Mucosa of stomach (tissue), 1 donor: ENCODE results near the gene SOBP.

Source experiments
- H3K27me3 ChIP-seq: one replicate; pipeline ENCODE4 v1.7.0; 2013; ENCODE audit warnings: mild to moderate bottlenecking, low read length; ENCODE audit not compliant: control insufficient read depth, insufficient read depth
- H3K36me3 ChIP-seq: one replicate; pipeline ENCODE4 v1.7.0; 2013; ENCODE audit warnings: low read length; ENCODE audit not compliant: control insufficient read depth, insufficient read depth
- H3K4me1 ChIP-seq: one replicate; pipeline ENCODE4 v1.7.0; 2013; ENCODE audit warnings: mild to moderate bottlenecking, low read length; ENCODE audit not compliant: control insufficient read depth, insufficient read depth
- H3K4me3 ChIP-seq: one replicate; pipeline ENCODE4 v1.7.0; 2013; ENCODE audit warnings: low read length
- H3K9ac ChIP-seq: one replicate; pipeline ENCODE4 v1.7.0; 2013; ENCODE audit warnings: mild to moderate bottlenecking, low read length, moderate library complexity
- H3K9me3 ChIP-seq: one replicate; pipeline ENCODE4 v1.7.0; 2013; ENCODE audit warnings: mild to moderate bottlenecking, low read length, moderate library complexity; ENCODE audit not compliant: control insufficient read depth
- donor health status: Pancreatic carcinoma.

SOBP gene

DNA sequence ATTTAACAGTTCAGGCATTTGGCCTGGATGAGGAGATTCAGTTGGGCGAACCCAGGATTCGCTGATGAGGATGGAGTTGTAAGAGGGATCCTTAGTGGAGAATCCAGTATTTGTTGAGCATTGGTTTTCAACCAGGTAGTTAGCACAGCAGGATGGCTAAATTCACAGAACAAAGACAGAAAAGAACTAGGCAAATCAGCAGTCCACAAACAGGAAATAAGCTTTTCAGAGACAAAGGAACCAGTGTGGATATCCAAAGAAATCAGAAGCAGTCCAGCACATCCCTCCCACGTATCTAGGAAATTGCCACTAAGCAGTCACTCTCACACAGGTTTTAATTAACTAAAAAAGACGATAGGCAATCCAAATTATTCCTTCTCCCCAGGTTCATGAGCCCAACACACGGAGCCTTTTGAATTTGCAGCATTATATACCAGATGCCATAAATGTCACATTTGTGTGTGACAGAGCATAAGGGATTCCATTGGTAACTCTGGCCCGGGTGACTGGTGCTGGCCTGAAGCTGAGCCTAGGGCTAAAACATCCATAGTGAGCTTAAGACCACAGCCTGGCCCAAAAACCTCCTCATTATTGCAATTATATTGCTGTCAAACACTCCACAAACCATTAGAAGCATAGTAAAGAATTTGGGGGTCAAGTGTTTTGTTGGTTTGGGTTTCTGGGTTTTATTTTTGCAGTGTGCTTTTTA lies 131.5 kb downstream of the SOBP start:
- Histone ChIP-seq H3K9me3 (no peaks in the 10 kb centered on the region), H3K4me3 (no peak overlapping the region), H3K27me3 (no peaks in the 10 kb centered on the region), H3K9ac (no peak overlapping the region), H3K4me1 (peaks cover 8% of the 10 kb centered on the region), H3K36me3 (no peaks in the 10 kb centered on the region)

DNA sequence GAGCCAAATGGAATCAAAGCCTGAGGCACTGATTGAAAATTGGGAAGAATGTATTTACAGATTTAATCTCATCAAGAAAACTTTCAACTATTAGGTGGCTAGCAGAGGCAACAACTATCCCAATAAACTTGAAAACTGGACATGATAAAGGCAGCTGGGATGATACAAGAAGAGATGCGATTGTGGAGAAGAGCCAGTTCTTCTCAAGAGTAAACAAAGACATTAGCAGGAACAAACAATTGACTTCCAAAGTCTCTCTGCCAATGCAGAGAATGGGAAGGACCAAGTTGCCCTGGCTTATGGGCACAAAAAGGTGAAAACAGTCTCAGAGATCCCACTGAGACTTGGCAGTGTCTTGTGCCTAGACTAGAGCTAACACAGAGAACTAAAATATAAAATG lies 132.4 kb downstream of the SOBP start:
- Histone ChIP-seq H3K4me3 (no peak overlapping the region), H3K9ac (no peak overlapping the region), H3K4me1 (peaks cover 8% of the 10 kb centered on the region), H3K36me3 (no peaks in the 10 kb centered on the region), H3K27me3 (no peaks in the 10 kb centered on the region), H3K9me3 (no peaks in the 10 kb centered on the region)

DNA sequence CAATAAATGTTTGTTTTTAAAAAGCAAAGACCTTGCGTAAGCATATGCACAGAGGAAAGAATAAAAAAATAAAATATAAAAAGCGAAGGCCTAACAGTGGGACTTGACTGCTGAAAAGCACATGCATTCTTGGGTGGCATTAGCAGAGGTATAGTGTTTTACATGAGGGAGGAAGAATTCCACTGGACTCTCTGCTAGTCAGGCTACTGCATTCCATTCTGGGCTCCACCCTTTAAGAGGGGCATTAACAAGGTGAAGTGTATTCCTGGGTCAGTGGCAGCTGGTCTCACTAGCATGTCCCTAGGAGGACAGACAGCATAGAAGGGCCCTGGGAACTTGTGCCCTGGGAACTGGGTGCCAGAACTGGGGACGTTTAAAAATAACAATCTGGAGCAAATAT lies 134.1 kb downstream of the SOBP start:
- H3K4me3 ChIP-seq: no peak overlapping the region
- no peaks in the 10 kb centered on the region for H3K9me3 ChIP-seq
- H3K9ac ChIP-seq: no peak overlapping the region
- no peaks in the 10 kb centered on the region for H3K36me3 ChIP-seq
- no peaks in the 10 kb centered on the region for H3K27me3 ChIP-seq
- H3K4me1 ChIP-seq: peaks cover 12% of the 10 kb centered on the region

DNA sequence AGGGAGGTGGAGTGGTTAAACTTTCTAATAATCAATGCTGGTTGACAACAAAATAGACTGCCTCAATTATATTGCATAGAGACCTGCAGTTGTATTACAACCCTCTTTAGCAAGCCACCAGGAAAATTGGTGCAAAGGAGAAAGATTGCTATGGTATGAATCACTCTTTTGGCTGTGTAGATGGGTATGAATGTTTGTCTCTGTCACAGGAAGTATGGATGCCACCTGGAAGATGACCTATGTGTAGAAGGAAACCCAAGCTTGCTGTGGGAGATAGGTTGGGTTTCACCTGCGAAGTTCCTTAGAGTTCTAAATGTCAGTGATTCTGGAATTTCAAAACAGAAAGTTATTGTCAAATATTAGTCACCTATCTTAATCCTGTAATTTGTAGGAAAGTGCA lies 134.6 kb downstream of the SOBP start:
- Histone ChIP-seq H3K27me3 (no peaks in the 10 kb centered on the region), H3K9me3 (no peaks in the 10 kb centered on the region), H3K4me3 (no peak overlapping the region), H3K4me1 (peaks cover 15% of the 10 kb centered on the region), H3K9ac (no peak overlapping the region), H3K36me3 (no peaks in the 10 kb centered on the region)

DNA sequence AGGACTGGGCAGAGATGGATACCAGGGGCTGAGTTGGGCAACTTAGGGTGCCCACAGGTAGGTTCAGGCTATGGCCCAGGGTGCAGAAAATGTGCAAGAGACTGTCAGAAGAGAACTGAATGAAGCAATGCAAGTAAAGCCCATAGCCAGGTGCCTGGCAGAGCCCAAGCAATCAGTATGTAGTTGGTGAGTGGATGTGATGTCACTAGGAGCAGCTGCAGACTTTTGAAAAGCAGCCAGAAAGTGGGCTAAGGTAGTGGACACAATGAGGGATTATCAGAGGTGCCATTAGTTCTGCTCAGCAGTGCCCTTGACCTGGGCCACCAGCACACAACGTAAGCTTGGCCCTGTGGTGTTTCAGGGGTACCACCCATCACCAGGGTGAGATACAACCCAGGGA lies 135.3 kb downstream of the SOBP start:
- H3K27me3 ChIP-seq: no peaks in the 10 kb centered on the region
- no peak overlapping the region for H3K9ac ChIP-seq
- H3K4me3 ChIP-seq: no peak overlapping the region
- no peaks in the 10 kb centered on the region for H3K9me3 ChIP-seq
- no peaks in the 10 kb centered on the region for H3K36me3 ChIP-seq
- H3K4me1 ChIP-seq: peaks cover 18% of the 10 kb centered on the region

DNA sequence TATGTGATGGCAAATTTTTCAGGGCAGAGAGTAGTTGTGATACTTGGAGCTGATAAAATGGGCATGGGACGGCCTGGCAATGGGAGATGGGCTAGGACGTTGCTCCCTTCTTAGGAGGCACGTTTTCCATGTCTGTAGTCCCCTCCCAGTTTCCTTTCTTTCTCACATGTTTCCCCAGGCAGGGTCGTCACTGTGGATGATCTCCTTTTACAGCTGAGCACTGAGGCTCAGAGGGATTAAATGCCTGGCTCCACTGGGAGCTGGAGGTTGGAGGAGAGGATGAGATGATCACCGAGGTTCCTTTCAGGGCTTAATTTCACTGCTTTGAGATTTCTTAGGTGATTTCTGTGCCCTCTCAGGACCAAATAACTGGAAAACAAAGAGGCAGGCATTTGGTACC lies 136.7 kb downstream of the SOBP start:
- Histone ChIP-seq H3K4me3 (no peak overlapping the region), H3K4me1 (peaks cover 10% of the 10 kb centered on the region), H3K27me3 (no peaks in the 10 kb centered on the region), H3K36me3 (no peaks in the 10 kb centered on the region), H3K9me3 (no peaks in the 10 kb centered on the region), H3K9ac (no peak overlapping the region)

DNA sequence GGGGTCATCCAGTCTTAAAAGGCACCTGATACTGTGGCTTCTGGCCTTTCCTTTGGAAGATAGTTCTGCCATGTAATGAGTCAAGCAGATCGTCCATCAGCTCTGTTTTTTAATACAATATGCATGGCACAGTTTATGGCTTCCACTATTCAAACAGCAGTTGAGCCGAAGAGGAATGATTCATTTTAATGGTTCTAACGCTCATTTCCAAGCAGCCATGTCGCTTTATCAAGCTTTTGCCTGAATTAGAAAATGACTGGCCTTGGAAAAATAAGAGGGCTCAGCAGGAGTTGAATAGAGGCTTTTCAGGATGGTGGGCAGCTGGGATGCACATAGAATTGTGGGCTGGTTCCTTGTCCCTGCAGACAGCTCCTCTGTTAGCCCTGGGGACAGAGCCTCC lies 138.1 kb downstream of the SOBP start:
- no peaks in the 10 kb centered on the region for H3K36me3 ChIP-seq
- H3K4me1 ChIP-seq: peaks cover 10% of the 10 kb centered on the region
- no peaks in the 10 kb centered on the region for H3K9me3 ChIP-seq
- H3K27me3 ChIP-seq: no peaks in the 10 kb centered on the region
- H3K4me3 ChIP-seq: no peak overlapping the region
- no peak overlapping the region for H3K9ac ChIP-seq

DNA sequence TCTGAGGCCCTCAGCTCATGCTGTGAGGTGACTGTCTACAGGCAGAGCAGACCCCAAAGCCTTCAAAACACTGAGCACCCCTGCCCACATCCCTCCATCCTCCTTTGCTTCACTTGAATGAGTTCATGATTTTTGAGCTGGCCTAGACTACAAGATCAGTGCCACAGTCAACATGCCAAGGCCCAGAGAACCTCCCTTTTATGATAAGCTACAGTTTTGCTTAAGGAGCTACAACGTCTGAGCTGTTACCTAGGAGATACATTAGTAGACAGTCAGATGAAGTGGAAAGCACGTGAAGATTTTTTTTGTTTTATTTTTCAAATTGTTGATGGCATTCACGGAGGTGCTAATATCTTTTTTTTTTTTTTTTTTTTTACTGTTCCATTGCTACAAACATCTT lies 139.0 kb downstream of the SOBP start:
- H3K4me3 ChIP-seq: no peak overlapping the region
- H3K9ac ChIP-seq: no peak overlapping the region
- H3K36me3 ChIP-seq: no peaks in the 10 kb centered on the region
- H3K27me3 ChIP-seq: no peaks in the 10 kb centered on the region
- no peaks in the 10 kb centered on the region for H3K9me3 ChIP-seq
- H3K4me1 ChIP-seq: peaks cover 10% of the 10 kb centered on the region

DNA sequence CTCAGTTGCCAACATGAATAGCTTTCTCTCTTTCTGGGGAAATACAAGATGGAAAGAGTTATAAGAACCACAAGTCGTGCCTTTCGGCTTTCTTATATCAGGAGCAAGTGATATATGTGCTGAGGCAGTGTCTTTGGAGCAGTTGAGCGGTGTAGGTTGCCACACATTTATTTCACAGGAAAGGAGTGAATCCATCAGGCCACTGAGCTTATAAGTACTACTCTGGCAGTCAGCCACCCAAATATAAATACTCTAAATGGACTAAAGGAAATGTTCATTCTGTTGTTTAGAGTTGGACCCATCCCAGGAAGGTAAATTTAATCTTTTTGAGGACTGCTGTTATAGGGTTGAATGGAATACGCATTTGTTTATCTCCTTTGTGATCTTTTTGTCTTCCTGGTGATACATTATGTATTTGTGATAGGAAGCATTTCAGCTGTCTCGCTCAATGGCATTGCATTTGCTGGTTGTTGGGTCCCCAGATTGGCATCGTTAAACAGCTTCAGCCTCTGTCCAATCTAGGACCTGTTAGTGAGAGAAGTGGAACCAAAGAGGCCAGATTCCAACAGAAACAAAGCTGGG lies 139.7 kb downstream of the SOBP start:
- no peaks in the 10 kb centered on the region for H3K36me3 ChIP-seq
- H3K27me3 ChIP-seq: no peaks in the 10 kb centered on the region
- no peaks in the 10 kb centered on the region for H3K9me3 ChIP-seq
- no peak overlapping the region for H3K4me3 ChIP-seq
- H3K4me1 ChIP-seq: peaks cover 10% of the 10 kb centered on the region
- H3K9ac ChIP-seq: no peak overlapping the region

DNA sequence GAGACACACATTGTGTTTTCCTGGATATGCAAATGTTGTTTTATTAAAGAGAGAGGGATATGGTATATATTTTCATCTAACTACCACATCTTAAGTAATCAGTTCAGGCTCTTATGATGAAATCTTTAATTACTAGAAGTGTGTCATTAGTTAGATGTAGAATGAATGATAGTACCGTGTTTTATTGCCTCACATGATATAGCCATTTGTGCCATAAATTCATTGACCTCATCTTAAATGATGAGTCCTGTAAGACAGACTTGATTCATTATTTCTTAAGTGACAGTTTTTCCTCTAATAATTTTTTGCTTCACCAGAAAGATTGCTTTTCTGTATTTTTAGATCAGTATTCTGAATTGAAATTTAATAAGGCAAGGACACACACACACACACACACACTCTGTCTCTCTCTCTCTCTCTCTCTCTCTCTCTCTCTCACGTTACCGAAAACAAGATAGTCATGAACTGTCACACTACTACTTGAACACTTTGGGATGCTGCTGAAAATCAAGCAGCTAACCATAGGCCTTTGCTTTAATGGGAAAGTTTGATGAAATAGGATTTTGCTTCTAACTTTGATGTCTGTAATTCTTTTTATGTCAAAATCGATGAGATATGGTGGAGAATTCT lies 140.5 kb downstream of the SOBP start:
- Histone ChIP-seq H3K9ac (no peak overlapping the region), H3K27me3 (no peaks in the 10 kb centered on the region), H3K36me3 (no peaks in the 10 kb centered on the region), H3K4me1 (peaks cover 10% of the 10 kb centered on the region), H3K9me3 (no peaks in the 10 kb centered on the region), H3K4me3 (no peak overlapping the region)

DNA sequence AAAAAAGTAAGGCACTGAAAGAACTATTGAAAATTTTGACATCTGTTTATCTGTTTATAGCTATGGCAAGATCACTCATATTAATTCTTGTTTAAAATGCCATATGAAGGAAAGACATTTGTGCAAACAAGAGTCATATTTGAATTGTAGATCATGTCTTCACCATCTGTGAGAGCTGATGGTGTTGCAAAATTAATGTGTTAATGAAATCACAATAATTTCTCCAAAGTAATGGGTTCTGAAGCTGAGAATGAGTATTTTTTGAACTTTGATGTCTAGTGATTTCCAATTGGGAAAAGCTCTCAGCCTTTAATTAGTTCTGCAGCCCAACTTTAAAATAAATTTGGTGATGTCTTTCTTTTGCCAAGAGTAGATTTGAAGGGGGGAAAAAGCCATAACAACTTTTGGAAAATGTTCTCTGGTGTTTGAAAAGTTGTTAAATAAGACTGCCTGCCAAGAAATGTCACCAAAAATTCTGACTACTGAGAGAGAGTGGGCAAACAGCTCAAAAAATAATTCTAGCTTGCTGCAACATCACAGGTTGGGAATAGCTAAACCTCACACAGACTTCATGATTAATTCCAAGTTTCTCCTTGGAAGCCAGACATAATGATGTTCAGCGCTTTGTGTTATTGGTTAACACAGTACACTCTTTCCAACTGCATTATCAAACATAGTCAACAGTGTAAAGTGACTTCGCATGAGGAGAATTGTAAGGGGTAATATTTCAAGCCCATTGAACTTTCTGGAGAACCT lies 142.6 kb downstream of the SOBP start:
- no peaks in the 10 kb centered on the region for H3K9me3 ChIP-seq
- H3K27me3 ChIP-seq: no peaks in the 10 kb centered on the region
- no peaks in the 10 kb centered on the region for H3K36me3 ChIP-seq
- peaks cover 10% of the 10 kb centered on the region for H3K4me1 ChIP-seq
- H3K4me3 ChIP-seq: no peak overlapping the region
- H3K9ac ChIP-seq: no peak overlapping the region

DNA sequence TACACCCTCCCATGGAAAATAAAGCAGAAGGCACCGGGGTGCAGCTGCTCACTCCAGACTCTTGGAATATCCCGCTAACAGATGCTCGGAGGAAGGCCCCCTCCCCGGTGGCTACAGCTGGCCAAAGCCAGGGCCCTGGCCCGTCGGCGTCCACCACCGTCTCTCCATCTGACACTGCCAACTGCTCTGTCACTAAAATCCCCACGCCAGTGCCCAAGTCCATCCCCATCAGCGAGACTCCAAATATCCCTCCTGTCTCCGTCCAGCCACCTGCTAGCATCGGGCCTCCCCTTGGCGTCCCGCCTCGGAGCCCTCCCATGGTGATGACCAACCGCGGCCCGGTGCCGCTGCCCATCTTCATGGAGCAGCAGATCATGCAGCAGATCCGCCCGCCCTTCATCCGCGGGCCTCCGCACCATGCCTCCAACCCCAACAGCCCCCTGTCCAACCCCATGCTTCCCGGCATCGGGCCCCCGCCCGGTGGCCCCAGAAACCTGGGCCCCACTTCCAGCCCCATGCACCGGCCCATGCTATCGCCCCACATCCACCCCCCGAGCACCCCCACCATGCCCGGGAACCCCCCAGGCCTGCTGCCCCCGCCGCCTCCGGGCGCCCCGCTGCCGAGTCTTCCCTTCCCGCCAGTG lies 143.9 kb downstream of the SOBP start:
- peaks cover 7% of the 10 kb centered on the region for H3K4me1 ChIP-seq
- no peaks in the 10 kb centered on the region for H3K27me3 ChIP-seq
- no peak overlapping the region for H3K9ac ChIP-seq
- H3K9me3 ChIP-seq: no peaks in the 10 kb centered on the region
- no peaks in the 10 kb centered on the region for H3K36me3 ChIP-seq
- no peak overlapping the region for H3K4me3 ChIP-seq
